OCI-LY3 (cell line): ENCODE measurements around the gene FGD5.

Experiments used
- CTCF ChIP-seq: fragments of 200-600, 300-600 bp; sonication (generic); IDR thresholded peaks from 2 replicates; pipeline ENCODE4 v1.5.1; 2014; ENCODE audit warnings: antibody characterized with exemption, low read length, low read depth
- EZH2phosphoT487 ChIP-seq: fragments of 200-600 bp; shearing (Covaris generic); IDR thresholded peaks from 2 replicates; pipeline ENCODE4 v1.6.1; 2018; ENCODE audit warnings: antibody characterized with exemption, mixed run types, low read depth

- no peak for TF ChIP-seq CTCF
- TF ChIP-seq EZH2phosphoT487, result no peak
Observed at GRCh38 chr3:14883226-14883625, 64.5 kb downstream of the FGD5 start.
